Ascending aorta (tissue), 2 donors: ENCODE results near the gene NFASC. TPM values are rescaled to one million over a fixed set of nuclear protein-coding genes. Genes with fewer than 3 reads are reported as not detected.

Source experiments
- DNase-seq, 2 donors: peaks; one replicate each; pipeline ENCODE4 v3.0.0-alpha.2; 2019; ENCODE audit warnings: low spot score in 2 of 2
- H3K27ac ChIP-seq, 2 donors: fragments of 200-600 bp; sonication (generic); one replicate each; pipeline ENCODE4 v1.5.1; 2016 to 2017; ENCODE audit warnings: mild to moderate bottlenecking in 1 of 2
- H3K27me3 ChIP-seq: fragments of 200-600 bp; sonication (generic); one replicate; pipeline ENCODE4 v1.5.1; 2017
- H3K36me3 ChIP-seq, 2 donors: fragments of 200-600 bp; sonication (generic); one replicate each; pipeline ENCODE4 v1.5.1; 2016
- H3K4me1 ChIP-seq, 2 donors: fragments of 200-600 bp; sonication (generic); one replicate each; pipeline ENCODE4 v1.5.1; 2016 to 2017; ENCODE audit warnings: mild to moderate bottlenecking in 1 of 2
- H3K4me3 ChIP-seq, 2 donors: fragments of 200-600 bp; sonication (generic); one replicate each; pipeline ENCODE4 v1.5.1; 2016 to 2017; ENCODE audit warnings: mild to moderate bottlenecking in 1 of 2
- H3K9me3 ChIP-seq, 2 donors: fragments of 200-600 bp; sonication (generic); one replicate each; pipeline ENCODE4 v1.5.1; 2016
- CTCF ChIP-seq, 3 experiments: fragments of 200-600 bp in 2 of 3; fragments of 450-650 bp in 1 of 3; sonication (generic) in 2 of 3; IDR thresholded peaks; one replicate each; pipeline ENCODE4 v1.5.1; 2016 to 2019; ENCODE audit warnings: antibody characterized with exemption in 3 of 3, mild to moderate bottlenecking in 1 of 3, moderate library complexity in 1 of 3
- intact Hi-C: fragments of 100-400 bp; cut with DNase I; formaldehyde crosslinking; loops from one replicate; pipeline ENCODE4 v1.15.1; 2023
- total RNA-seq: library from RNA; depleted of rRNA; stranded (reverse); fragments of >200 nt; gene quantifications from one replicate; pipeline ENCODE4 v1.1.0, GENCODE V29; 2016

NFASC gene
- total RNA-seq, 1 donor from 2014 or later, result 44.0 TPM

GRCh38 chr1:204909109-204909508 is 38.4 kb downstream of the NFASC start:
- intact Hi-C loops, result no loop called here
- no peak for TF ChIP-seq CTCF (IDR thresholded peaks at IDR 0.05)
- H3K4me1 ChIP-seq, result no peaks in the 10 kb centered on the region
- no peaks in the 10 kb centered on the region for H3K9me3 ChIP-seq
- H3K27me3 ChIP-seq, result no peaks in the 10 kb centered on the region
- no peak for DNase-seq
- H3K36me3 ChIP-seq, result no peaks in the 10 kb centered on the region
- H3K27ac ChIP-seq, result no peak overlapping the region
- no peak overlapping the region for H3K4me3 ChIP-seq

DNA sequence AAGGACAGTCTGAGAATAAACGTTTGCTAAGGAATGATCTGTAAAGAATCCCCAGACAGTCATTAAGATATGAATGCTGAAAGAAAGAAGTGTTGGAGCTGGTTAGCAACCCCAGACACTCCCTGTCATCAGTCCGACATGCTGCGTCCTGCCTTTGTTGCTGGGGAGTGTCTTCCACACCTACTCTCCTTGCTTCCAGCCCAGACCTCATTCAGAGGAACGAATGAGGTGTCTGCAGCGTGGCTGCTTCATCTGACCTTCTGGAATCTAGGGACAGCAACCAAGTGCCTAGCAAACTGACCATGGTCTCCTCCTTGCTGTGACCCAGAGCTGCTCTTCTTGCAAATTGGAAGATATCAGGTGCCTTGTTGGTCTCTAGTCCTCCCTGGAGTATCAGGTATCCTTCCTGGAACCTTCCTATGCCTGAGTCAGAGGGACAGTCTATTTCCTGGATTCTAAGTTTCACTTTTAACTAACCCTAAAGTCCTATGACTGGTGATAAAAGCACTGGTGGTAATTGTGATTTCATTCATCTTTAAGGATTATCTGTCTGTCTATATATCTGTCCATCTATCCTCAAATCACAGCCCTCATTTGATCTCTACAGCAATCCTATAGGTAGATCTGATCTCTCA is 45.3 kb downstream of the NFASC start:
- intact Hi-C loops, result no loop called here
- no peak overlapping the region for H3K4me3 ChIP-seq
- H3K9me3 ChIP-seq, result no peaks in the 10 kb centered on the region
- TF ChIP-seq CTCF (IDR thresholded peaks at IDR 0.05), result no peak
- no peaks in the 10 kb centered on the region for H3K4me1 ChIP-seq
- DNase-seq, result no peak
- no peak overlapping the region for H3K27ac ChIP-seq
- no peaks in the 10 kb centered on the region for H3K27me3 ChIP-seq
- no peaks in the 10 kb centered on the region for H3K36me3 ChIP-seq

GRCh38 chr1:204917802-204918201 is 47.1 kb downstream of the NFASC start:
- no peak for DNase-seq
- no peak for TF ChIP-seq CTCF (IDR thresholded peaks at IDR 0.05)
- no peaks in the 10 kb centered on the region for H3K9me3 ChIP-seq
- H3K4me1 ChIP-seq, result no peaks in the 10 kb centered on the region
- H3K27ac ChIP-seq, result no peak overlapping the region
- intact Hi-C loops, result no loop called here
- H3K36me3 ChIP-seq, result no peaks in the 10 kb centered on the region
- H3K27me3 ChIP-seq, result no peaks in the 10 kb centered on the region
- no peak overlapping the region for H3K4me3 ChIP-seq

DNA sequence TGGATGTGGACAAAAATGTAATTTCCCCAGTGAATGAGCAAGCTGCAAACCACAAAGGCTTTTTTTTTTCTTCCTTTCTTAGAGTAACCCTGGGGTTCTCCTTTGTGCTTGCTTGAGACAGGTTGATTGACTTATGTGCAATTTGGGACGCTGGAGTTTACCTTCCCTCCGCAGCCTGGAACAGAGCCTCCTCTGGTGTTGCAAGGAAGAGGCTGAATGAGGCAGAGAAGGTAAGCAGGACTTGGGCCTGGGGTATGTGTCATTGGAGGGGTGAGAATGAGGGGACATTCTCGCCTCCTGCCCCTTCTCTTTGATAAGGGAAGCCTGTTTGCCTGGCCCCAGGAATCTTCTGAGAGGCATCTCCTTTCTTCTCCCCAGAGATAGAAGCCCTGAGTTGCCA is 49.8 kb downstream of the NFASC start:
- H3K9me3 ChIP-seq, result no peaks in the 10 kb centered on the region
- DNase-seq, result no peak
- no peak overlapping the region for H3K27ac ChIP-seq
- no peaks in the 10 kb centered on the region for H3K4me1 ChIP-seq
- H3K36me3 ChIP-seq, result no peaks in the 10 kb centered on the region
- no peaks in the 10 kb centered on the region for H3K27me3 ChIP-seq
- no peak overlapping the region for H3K4me3 ChIP-seq
- TF ChIP-seq CTCF (IDR thresholded peaks at IDR 0.05), result no peak
- intact Hi-C loops, result no loop called here

GRCh38 chr1:204920967-204921366 is 50.3 kb downstream of the NFASC start:
- DNase-seq, result no peak
- TF ChIP-seq CTCF (IDR thresholded peaks at IDR 0.05), result no peak
- Histone ChIP-seq H3K27ac (no peak overlapping the region), H3K36me3 (no peaks in the 10 kb centered on the region), H3K9me3 (no peaks in the 10 kb centered on the region), H3K27me3 (no peaks in the 10 kb centered on the region), H3K4me3 (no peak overlapping the region), H3K4me1 (no peaks in the 10 kb centered on the region)
- intact Hi-C loops, result no loop called here
